Neural cell (in vitro differentiated cells): ENCODE data around the gene METTL8. TPM values are rescaled to one million over a fixed set of nuclear protein-coding genes. Genes with fewer than 3 reads are reported as not detected.

ENCODE experiments used
- H2AFZ ChIP-seq: fragments of 200-600, 300-800 bp; sonication (generic), shearing (Covaris generic); 2 replicates; pipeline ENCODE4 v1.6.0; 2014; ENCODE audit warnings: low read depth, mild to moderate bottlenecking, antibody characterized with exemption, low read length, moderate library complexity
- H3F3A ChIP-seq: fragments of 200-600 bp; shearing (Covaris generic); 2 replicates; pipeline ENCODE4 v1.6.1; 2016; ENCODE audit warnings: mild to moderate bottlenecking, moderate library complexity, mixed read lengths, antibody characterized with exemption, low read length; ENCODE audit not compliant: insufficient read depth, poor library complexity, severe bottlenecking
- H3K27ac ChIP-seq: fragments of 200-600, 300-800 bp; sonication (generic), shearing (Covaris generic); 2 replicates; pipeline ENCODE4 v1.5.1; 2014; ENCODE audit warnings: mild to moderate bottlenecking, low read length, moderate library complexity
- H3K27me3 ChIP-seq: fragments of 300-800, 200-600 bp; sonication (generic), shearing (Covaris generic); 2 replicates; pipeline ENCODE4 v1.6.0; 2014; ENCODE audit warnings: mild to moderate bottlenecking, low read depth, low read length, moderate library complexity; ENCODE audit not compliant: insufficient read depth
- H3K36me3 ChIP-seq: fragments of 300-800, 200-600 bp; sonication (generic), shearing (Covaris generic); 2 replicates; pipeline ENCODE4 v1.5.1; 2014; ENCODE audit warnings: mild to moderate bottlenecking, antibody characterized with exemption, low read length, moderate library complexity; ENCODE audit not compliant: insufficient read depth
- H3K4me2 ChIP-seq: fragments of 300-800, 200-600 bp; sonication (generic), shearing (Covaris generic); 2 replicates; pipeline ENCODE4 v1.6.0; 2014; ENCODE audit warnings: mild to moderate bottlenecking, low read length
- H3K4me3 ChIP-seq: fragments of 300-800, 200-600 bp; sonication (generic), shearing (Covaris generic); 2 replicates; pipeline ENCODE4 v1.5.1; 2014; ENCODE audit warnings: mild to moderate bottlenecking, low read length, moderate library complexity
- H3K79me2 ChIP-seq: fragments of 200-600 bp; shearing (Covaris generic); replicated peaks from 2 replicates; pipeline ENCODE4 v1.6.0; 2014; ENCODE audit warnings: mild to moderate bottlenecking, low read length, moderate library complexity; ENCODE audit not compliant: insufficient read depth
- H3K9ac ChIP-seq: fragments of 300-800, 200-600 bp; sonication (generic), shearing (Covaris generic); 2 replicates; pipeline ENCODE4 v1.6.1; 2016; ENCODE audit warnings: mild to moderate bottlenecking, low read length, mixed read lengths
- H3K9me2 ChIP-seq: fragments of 200-600 bp; shearing (Covaris generic); 2 replicates; pipeline ENCODE4 v1.6.1; 2016; ENCODE audit warnings: mild to moderate bottlenecking, low read length, mixed read lengths; ENCODE audit not compliant: insufficient read depth
- H3K9me3 ChIP-seq: fragments of 200-600, 300-800 bp; sonication (generic), shearing (Covaris generic); 2 replicates; pipeline ENCODE4 v1.6.1; 2016; ENCODE audit warnings: mild to moderate bottlenecking, mixed run types, low read length, moderate library complexity, mixed read lengths
- H4K20me1 ChIP-seq: fragments of 200-600 bp; shearing (Covaris generic); 2 replicates; pipeline ENCODE4 v1.6.1; 2016; ENCODE audit warnings: mild to moderate bottlenecking, mixed run types; ENCODE audit not compliant: insufficient read depth
- CTCF ChIP-seq: fragments of 450-650 bp; IDR thresholded peaks from 2 replicates; pipeline ENCODE4 v1.5.1; 2014; ENCODE audit warnings: antibody characterized with exemption, mild to moderate bottlenecking, moderate library complexity; ENCODE audit not compliant: poor library complexity, severe bottlenecking
- EP300 ChIP-seq: fragments of 450-650 bp; conservative IDR thresholded peaks from 2 replicates; pipeline ENCODE4 v1.6.1; 2014; ENCODE audit warnings: antibody characterized with exemption, mild to moderate bottlenecking, moderate library complexity; ENCODE audit not compliant: poor library complexity, severe bottlenecking
- EZH2 ChIP-seq: fragments of 200-600, 300-800 bp; shearing (Covaris generic), sonication (generic); IDR thresholded peaks from 2 replicates; pipeline ENCODE4 v1.6.1; 2014; ENCODE audit warnings: antibody characterized with exemption, low read length, borderline replicate concordance, mild to moderate bottlenecking; ENCODE audit not compliant: insufficient read depth, poor library complexity, severe bottlenecking
- MXI1 ChIP-seq: fragments of 450-650 bp; conservative IDR thresholded peaks from 2 replicates; pipeline ENCODE4 v1.6.1; 2014; ENCODE audit warnings: antibody characterized with exemption, mild to moderate bottlenecking; ENCODE audit not compliant: poor library complexity, severe bottlenecking
- POLR2AphosphoS5 ChIP-seq: IDR thresholded peaks from 2 replicates; pipeline ENCODE4 v1.6.1; 2012
- RAD21 ChIP-seq: fragments of 450-650 bp; conservative IDR thresholded peaks from 2 replicates; pipeline ENCODE4 v1.6.1; 2014; ENCODE audit warnings: antibody characterized with exemption, mild to moderate bottlenecking, moderate library complexity
- REST ChIP-seq: IDR thresholded peaks from 2 replicates; pipeline ENCODE4 v1.6.1; 2012; ENCODE audit warnings: borderline replicate concordance
- SMC3 ChIP-seq: fragments of 450-650 bp; conservative IDR thresholded peaks from 2 replicates; pipeline ENCODE4 v1.6.1; 2014; ENCODE audit warnings: antibody characterized with exemption, mild to moderate bottlenecking, moderate library complexity; ENCODE audit not compliant: poor library complexity
- TAF1 ChIP-seq: IDR thresholded peaks from 2 replicates; pipeline ENCODE4 v1.6.1; 2012; ENCODE audit warnings: low read depth
- polyA plus RNA-seq: library from polyadenylated mRNA; depleted of rRNA; stranded (reverse); fragments of >200 nt; gene quantifications from 2 replicates; pipeline ENCODE4 v1.2.3, GENCODE V29; 2014

The METTL8 gene
- polyA plus RNA-seq, 1 donor from 2014 or later: 13.7 TPM

GRCh38 chr2:171407030-171407675, 26.6 kb downstream of the METTL8 start:
- Histone ChIP-seq H3K79me2 (no peaks in the 10 kb centered on the region), H3K9ac (no peak overlapping the region), H4K20me1 (no peaks in the 10 kb centered on the region), H3K27me3 (no peaks in the 10 kb centered on the region), H3K36me3 (no peaks in the 10 kb centered on the region), H3K9me3 (no peaks in the 10 kb centered on the region), H3K27ac (no peak overlapping the region), H3K4me3 (no peak overlapping the region), H2AFZ (no peak overlapping the region), H3K4me2 (no peak overlapping the region), H3K9me2 (no peaks in the 10 kb centered on the region), H3F3A (no peaks in the 10 kb centered on the region)
- TF ChIP-seq EP300 (no peak), TAF1 (no peak), EZH2 (no peak), CTCF (no peak), SMC3 (no peak), REST (no peak), MXI1 (no peak), POLR2AphosphoS5 (no peak), RAD21 (no peak)

DNA sequence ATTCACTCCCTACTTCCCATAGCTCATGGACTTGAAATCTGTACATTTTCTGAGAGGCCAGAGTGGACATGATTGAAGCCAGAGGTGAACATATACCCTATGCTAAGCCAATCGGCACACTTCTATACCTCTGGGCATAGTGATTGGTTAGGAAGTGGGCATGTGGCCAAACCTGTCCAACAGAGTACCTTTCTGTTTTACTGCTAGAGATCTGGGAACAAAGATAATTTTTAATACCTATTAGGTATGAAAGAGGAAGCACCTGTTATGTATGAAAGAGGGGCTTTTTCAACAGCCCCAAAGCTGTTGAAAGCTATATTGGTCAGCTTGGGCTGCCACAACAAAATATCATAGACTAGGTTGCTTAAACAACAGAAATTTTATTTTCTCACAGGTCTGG, 27.7 kb downstream of the METTL8 start:
- TF ChIP-seq CTCF: no peak
- no peak for TF ChIP-seq EZH2
- TF ChIP-seq TAF1: no peak
- H3F3A ChIP-seq: no peaks in the 10 kb centered on the region
- H3K9me2 ChIP-seq: no peaks in the 10 kb centered on the region
- H3K36me3 ChIP-seq: no peaks in the 10 kb centered on the region
- H3K9ac ChIP-seq: no peak overlapping the region
- H3K9me3 ChIP-seq: no peaks in the 10 kb centered on the region
- no peak overlapping the region for H3K4me2 ChIP-seq
- H4K20me1 ChIP-seq: no peaks in the 10 kb centered on the region
- H3K27ac ChIP-seq: no peak overlapping the region
- H3K79me2 ChIP-seq: no peaks in the 10 kb centered on the region
- no peak overlapping the region for H3K4me3 ChIP-seq
- no peak overlapping the region for H2AFZ ChIP-seq
- no peaks in the 10 kb centered on the region for H3K27me3 ChIP-seq
